GM18951 (cell line): ENCODE data around the gene AKT3.
"Not testable (repeated sequence)": the region's sequence is repeated elsewhere in the genome, so short reads cannot be mapped to it uniquely, and the experiment has no call there.

Source experiments
- POLR2A ChIP-seq: IDR thresholded peaks from 4 replicates; pipeline ENCODE4 v1.6.1; 2011; ENCODE audit warnings: mild to moderate bottlenecking; ENCODE audit not compliant: insufficient read length, insufficient read depth; ENCODE audit errors: extremely low read depth
- in situ Hi-C: fragments of 300-500 bp; cut with MboI; formaldehyde crosslinking; loops from one replicate; pipeline ENCODE4 v1.12.0; 2022; ENCODE audit warnings: low sequenced_read_pairs, mixed read lengths, inconsistent platforms; ENCODE audit not compliant: unreplicated experiment

The AKT3 gene

GRCh38 chr1:243818978-243819377 is 31.1 kb downstream of the AKT3 start:
- TF ChIP-seq POLR2A, result no peak
- in situ Hi-C loops, result no loop called here

DNA sequence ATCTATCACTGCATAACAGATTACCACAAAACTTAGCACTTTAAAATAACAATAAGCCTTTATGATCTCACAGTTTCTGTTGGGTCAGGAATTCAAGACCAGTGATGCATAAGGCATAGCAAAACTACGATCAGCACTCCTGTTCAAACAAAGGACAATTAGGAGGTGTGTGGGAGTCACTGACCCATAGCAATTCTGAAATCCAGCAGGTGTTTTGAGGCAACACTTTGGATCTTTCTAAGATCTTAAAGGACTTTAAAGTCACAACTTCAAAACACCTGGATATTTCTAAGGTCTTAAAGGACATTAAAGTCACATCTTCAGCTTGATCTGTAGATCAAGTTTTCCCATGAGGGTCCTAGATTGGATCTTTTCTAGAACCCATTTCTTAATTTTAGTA is 35.3 kb downstream of the AKT3 start:
- TF ChIP-seq POLR2A, result no peak
- in situ Hi-C loops, result no loop called here

GRCh38 chr1:243807346-243807745 is 42.7 kb downstream of the AKT3 start:
- in situ Hi-C loops, result not testable (repeated sequence)

- TF ChIP-seq POLR2A, result no peak
- in situ Hi-C loops, result no loop called here
Observed at GRCh38 chr1:243806310-243806709, 43.7 kb downstream of the AKT3 start.

- no peak for TF ChIP-seq POLR2A
- in situ Hi-C loops, result no loop called here
Observed at GRCh38 chr1:243802736-243803135, 47.3 kb downstream of the AKT3 start.

- in situ Hi-C loops, result no loop called here
- no peak for TF ChIP-seq POLR2A
Observed at GRCh38 chr1:243801378-243801777, 48.7 kb downstream of the AKT3 start.

DNA sequence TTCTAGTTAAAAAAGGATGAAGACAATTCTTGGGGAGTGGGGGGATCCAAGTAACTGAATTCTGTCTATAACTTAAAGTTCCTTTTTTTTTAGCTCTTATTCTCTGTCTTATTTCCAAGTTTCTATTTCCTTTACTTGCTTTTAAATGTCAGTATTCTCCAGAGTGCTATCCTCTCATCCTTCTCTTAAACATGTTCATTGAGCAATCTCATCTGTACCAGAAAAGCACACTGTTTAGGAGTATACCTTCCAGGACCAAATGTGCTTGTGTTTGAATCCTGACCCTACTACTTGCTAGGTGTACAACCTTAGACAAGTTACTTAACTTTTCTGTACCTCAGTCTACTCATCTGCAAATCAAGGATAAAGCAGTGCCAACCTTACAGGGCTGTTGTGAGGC is 50.1 kb downstream of the AKT3 start:
- no peak for TF ChIP-seq POLR2A
- in situ Hi-C loops, result no loop called here

DNA sequence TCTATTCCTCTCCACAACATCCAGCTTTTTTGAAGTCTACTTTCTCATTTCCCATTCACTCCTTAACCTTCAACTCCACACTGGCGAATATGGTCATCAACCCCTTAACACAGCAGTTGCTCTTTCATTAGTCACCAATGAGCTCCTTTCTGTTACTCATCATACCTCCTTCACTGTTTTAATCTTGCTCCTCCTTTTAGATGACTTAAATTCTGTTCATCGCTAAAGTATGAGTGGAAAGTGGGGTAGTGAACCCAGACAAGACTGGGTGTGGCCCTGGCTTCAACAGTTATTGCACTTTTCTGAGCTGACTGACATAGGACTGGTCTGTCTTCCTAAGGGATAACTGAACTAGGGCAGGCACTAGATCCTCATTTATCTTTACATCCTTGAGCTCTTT is 51.3 kb downstream of the AKT3 start:
- in situ Hi-C loops, result no loop called here
- TF ChIP-seq POLR2A, result no peak

DNA sequence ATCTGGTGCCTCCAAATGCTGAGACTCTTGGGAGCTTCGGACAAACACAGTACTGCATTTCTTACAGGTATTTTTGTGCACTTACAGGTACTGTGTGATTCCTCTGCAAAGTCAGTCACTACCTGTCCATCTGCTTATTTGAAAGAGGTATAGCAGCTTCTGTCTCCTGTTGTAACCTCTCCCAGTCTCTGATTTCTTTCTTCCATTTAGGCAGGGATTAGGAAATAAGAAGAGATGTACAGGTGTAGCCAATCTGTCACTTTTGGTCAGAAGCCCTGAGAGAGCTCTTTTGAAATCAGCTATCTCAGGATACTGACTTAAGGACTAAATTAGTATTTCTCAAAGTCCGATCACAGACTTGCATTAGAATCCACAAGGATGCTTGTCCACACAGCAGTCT is 54.0 kb downstream of the AKT3 start:
- no peak for TF ChIP-seq POLR2A
- in situ Hi-C loops, result no loop called here

GRCh38 chr1:243793298-243793697 is 56.7 kb downstream of the AKT3 start:
- in situ Hi-C loops, result no loop called here
- no peak for TF ChIP-seq POLR2A

GRCh38 chr1:243792891-243793290 is 57.2 kb downstream of the AKT3 start:
- TF ChIP-seq POLR2A, result no peak
- in situ Hi-C loops, result no loop called here

- no peak for TF ChIP-seq POLR2A
- in situ Hi-C loops, result no loop called here
Observed at GRCh38 chr1:243792401-243792800, 57.6 kb downstream of the AKT3 start.

DNA sequence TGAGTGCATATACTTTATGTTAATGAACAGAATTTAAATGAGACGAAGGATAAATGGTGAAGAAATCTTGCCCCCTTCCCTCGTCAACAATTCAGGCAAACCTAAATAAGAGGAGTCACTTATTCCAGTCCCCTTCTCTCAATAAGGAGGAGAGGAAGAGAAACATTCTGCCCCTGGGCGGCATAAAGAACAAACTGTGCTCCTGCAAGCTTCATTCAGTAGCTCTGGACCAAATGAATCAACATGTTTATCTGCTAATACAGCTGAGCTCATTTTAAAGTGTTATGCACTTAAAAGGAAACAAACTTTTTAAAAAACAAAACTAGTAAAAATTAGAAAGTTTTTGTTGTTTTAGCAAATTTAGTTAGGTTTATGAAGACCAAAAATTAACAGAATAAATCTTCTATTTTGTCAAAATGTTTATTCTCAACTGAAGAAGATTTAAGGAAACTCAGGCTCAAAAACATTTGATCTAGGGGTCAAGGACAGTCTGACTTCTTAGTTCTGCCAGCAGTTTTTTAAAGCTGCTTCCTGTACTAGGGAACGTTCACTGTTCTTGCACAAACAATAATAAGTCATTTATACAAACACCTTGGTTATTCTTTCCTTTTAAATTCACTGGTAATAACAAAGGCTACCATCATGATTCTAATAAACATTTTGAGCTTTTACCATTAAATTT is 58.3 kb downstream of the AKT3 start:
- in situ Hi-C loops, result no loop called here

GRCh38 chr1:243790404-243790803 is 59.6 kb downstream of the AKT3 start:
- TF ChIP-seq POLR2A, result no peak

More for the DNA sequence above, 58.3 kb downstream of the AKT3 start:
- no peak for TF ChIP-seq POLR2A

DNA sequence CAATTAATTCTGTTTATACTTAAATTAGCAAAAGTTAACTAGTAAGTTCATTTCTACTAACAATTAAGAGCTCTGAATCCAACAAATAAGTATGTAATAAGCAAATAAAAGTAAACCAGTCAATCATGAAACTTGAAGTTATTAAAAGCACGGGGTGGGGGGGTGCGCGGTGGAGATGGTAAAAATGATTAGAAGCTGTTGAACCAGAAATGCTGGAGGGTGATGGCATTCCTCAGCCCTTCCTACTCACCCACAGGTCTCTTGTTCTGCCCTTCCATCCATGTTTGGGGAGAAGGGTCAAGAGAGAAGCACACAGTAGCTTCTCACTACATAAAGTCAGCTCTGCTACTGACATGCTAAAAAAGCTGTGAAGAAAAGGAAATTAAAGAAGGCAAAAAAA is 63.5 kb downstream of the AKT3 start:
- no peak for TF ChIP-seq POLR2A
- in situ Hi-C loops, result no loop called here

More at GRCh38 chr1:243790404-243790803, 59.6 kb downstream of the AKT3 start:
- in situ Hi-C loops, result no loop called here
